HG03103 (cell line): ENCODE measurements around the gene OPA3.

Experiments used
- ATAC-seq: cut with Tn5 transposase; IDR thresholded peaks from one replicate; pipeline ENCODE4 v1.9.1; 2021; ENCODE audit warnings: low read depth; ENCODE audit not compliant: unreplicated experiment

OPA3 gene

DNA sequence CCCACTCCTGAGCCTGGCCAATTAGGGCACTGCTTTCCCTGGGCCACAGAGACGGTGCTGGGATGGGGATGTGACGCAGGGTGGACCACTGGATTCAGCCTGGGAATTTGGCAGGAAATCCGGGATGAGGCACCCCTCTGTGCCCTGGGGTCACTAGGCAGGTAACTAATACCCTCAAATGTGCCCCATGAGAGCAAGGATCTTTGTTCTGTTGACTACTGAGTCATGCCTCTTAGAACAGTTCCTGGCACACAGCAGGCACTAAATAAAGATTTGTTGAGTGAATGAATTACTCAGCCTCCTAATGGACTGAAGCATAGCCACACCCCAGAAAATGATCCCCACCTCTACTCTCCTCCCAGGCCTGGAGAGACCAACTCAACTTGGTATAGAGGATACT lies 15.9 kb downstream of the OPA3 start:
- ATAC-seq, result no peak

DNA sequence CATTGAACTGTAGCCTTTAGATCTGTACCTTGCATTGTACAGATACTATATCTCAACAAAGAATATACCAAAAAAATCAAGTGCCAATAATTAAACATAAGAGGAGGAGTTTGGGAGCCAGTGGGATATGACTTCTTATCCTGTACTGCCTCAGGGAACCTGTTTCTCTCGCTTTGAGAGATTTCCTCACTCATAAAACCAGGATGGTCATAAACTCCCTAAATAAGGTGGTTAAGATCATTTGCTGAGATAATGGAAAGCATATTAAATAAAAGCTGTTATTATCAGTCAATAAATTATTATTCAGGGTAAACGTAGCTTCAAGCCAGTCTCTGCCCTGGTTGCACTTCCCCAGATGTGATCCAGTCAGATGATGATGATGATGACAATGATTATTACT lies 17.0 kb downstream of the OPA3 start:
- ATAC-seq, result no peak

DNA sequence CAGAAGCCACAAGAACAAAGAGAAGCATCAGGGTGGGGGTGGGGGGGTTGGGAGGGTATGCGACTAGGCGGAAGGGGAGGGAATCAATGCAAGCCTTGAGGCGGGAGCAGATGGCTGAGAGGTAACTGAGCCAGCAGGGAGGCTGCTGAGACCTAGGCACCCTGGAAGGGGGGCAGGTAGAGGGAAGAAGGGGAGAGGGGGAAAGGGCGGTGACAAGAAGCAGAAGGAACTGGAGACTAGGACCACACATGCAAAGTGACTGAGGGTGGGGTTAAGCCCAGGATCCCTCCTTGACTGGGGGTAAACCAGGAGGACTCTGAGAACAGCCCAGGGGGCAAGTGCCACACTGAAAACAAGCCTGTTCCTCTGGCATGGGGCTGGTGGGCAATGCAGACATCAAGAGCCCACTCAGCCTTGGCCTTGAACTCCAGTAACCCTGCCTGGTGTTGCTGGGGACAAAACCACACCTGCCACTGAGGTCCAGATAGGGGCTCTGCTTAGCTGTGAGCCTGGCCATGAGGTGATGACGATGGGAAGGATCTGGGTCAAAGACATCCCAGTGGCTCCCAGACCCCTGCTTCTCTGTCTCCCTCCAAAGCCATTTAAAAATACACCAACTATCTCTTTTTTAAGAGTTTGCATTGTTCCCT lies 20.3 kb downstream of the OPA3 start:
- no peak for ATAC-seq

DNA sequence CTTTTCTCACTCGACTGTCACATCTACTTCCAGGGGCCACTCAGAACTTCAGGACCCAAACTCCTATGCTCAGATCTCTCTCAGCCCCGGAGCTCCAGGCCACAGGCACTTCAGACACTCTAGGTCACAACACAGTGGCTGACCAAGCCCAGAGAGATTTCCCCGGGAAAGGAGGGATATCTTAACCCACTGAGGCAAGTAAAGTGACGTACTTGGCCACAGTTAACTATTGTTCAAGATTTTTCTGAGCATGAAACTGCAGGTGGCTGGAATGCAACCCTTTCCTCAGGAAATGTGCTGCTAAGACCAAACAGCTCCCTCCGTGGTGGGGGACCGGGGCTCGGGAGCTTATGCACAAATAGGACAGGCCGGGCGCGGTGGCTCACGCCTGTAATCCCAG lies 23.9 kb downstream of the OPA3 start:
- ATAC-seq, result no peak

DNA sequence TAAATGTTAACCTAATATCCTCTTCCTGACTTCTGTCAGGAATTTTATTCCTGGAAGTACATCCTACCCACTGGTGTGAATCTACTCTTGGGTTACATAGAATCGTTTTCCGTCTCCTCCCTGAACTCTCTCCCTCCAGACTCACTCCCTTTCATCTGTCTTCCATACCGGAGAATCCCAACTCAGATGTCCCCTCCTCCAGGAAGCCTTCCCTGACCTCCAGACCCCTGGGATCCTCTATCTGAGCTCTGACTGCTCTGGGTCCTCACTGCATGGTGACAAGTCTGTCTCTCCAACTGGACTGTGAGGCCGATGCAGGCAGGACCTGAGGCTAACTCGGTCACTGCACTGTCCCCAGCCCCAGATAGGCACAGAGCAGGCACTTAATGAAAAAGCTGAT lies 24.6 kb downstream of the OPA3 start:
- no peak for ATAC-seq

DNA sequence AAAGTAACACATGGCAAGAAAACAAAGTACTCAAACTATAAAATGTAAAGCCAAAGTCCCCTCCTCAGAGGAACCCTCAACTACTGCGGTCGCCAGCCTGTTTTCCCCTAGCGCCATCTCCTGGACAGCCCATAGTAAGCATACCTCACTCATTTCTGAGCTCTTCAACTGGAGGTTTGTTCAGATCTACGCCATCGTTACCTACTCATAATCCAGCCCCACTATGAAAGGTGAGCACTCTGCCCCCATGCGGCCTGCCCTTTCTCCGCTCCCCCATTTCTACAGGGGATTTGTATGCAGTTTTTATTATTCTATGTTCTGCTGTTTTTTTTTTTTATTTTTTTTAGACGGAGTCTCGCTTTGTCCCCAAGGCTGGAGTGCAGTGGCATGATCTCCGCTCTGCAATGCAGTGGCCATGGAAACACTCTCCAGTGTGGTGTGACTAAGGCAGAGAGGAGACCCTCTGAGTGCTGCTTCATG lies 26.2 kb downstream of the OPA3 start:
- no peak for ATAC-seq

DNA sequence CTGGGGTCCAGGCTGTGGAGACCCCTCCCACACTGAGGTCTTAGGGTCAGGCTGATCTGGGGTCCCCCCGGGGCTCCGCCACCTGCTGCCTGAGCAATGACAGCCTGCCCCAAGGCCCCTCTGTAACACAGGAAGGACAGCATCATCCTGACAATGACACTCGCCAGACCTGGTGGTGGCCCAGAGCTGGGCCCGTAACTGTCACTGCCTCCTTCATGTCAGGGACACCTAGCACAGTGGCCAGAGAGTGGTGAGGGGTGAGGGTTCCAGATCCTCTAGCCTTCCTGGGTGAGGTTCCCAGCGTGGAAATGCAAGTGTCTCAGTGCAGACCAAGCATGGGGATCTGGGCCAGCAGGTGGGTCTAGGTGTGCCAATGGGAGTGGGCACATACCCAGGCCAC lies 27.8 kb downstream of the OPA3 start:
- no peak for ATAC-seq

DNA sequence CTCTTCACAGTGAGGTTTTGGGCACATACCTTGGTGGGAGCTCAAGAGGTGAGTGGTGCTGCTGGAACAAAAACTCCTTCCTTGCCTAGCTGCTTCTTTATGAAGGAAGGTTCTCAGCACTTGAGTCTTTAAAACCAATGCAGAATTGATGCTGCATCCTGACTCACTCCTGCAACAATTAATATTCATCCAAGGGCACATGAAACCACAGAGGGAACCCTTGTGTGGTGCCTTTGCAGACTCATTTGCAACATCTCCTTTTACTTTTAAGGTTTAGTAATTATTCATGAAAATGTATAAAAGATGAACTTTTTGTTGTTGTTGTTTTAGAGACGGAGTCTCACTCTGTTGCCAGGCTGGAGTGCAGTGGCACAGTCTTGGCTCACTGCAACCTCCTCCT lies 30.1 kb downstream of the OPA3 start:
- ATAC-seq, result no peak

DNA sequence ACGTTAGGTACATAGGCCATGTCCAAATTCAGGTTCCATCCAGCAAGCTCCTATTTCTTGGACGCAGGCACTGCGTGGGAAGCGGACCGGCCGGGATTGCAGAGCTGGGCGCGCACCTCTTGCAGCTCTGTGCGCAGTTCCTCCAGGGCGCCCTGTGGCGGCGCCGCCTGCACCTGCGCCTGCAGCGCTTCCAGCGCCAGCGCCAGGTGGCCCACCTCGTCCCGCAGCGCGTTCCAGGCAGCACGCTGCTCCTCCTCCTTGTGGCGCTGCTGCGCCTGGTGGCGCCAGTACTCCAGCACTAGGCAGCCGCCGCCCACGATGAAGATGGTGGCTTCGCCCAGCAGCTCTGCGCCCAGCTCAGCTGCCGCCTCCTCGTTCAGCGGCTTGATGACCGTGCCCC lies 31.1 kb downstream of the OPA3 start:
- ATAC-seq, result no peak

DNA sequence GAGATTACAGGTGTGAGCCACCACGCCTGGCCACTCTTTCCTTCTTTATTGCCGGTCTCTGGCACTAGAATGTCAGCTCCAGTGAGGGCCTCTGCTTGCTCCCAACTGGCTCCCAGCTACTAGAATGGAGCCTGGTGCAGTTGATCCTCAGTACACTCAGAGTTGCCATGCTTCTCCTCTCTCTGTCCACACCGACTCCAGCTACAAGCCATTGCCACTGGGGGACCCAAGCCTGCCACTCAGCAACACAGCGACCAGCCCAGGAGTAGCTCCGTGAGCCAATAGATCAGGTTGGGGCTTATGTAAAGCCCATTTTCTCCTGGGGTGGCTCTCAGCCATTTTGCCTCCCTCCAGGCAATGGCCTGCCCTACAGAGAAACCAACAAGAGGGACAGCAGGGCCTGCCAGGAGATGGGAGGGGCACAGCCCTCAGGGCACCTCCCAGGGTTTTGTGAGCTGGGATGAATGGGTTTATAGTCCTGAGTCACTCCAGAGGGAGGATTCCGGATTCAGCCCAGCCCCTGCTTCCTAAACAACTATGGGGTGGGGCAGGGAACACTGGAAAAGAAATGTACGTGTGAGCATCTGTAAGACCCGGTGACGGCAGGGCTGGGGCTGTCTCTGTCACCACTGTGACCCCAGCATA lies 36.5 kb downstream of the OPA3 start:
- ATAC-seq, result no peak

DNA sequence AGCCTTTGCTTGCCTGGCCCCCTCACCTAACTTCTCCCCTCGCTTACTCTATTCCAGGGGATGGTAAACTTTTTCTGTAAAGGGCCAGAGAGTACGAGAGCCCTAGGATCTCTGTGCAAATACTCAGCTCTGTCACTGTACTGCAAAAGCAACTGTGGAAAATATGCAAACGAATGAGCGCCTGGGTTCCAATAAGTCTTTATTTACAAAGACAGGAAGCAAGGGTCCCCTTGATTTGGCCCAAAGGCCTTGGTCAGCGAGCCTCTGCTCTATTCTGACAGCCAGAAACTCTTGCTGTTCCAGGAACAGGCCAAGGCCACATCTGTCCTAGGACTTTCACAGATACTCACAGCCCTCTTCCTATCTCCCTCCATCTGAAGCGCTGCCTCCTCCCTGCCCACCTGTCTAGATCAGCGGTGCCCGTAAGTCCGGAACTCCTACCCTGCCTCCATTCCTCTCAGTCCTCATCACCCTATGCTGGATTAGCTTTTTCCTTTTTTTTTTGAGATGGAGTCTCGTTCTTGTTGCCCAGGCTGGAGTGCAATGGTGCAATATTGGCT lies 37.3 kb downstream of the OPA3 start:
- no peak for ATAC-seq

DNA sequence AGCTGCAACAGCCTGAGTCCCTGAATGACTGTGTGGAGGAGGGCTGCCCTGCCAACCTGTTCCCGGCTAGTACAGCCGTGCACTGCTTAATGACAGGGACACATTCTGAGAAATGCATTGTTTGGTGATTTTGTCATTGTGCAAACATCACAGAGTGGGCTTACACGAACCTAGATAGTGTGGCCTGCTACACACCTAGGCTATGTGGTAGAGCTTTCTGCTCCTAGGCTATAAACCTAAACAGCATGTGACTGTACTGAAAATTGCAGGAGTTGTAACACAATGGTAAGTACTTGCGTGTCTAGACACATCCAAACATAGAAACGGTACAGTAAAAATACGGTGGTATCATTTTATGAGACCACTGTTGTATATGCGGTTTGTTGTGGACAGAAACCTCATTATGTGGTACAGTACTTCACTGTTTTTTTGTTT lies 42.4 kb downstream of the OPA3 start:
- no peak for ATAC-seq

DNA sequence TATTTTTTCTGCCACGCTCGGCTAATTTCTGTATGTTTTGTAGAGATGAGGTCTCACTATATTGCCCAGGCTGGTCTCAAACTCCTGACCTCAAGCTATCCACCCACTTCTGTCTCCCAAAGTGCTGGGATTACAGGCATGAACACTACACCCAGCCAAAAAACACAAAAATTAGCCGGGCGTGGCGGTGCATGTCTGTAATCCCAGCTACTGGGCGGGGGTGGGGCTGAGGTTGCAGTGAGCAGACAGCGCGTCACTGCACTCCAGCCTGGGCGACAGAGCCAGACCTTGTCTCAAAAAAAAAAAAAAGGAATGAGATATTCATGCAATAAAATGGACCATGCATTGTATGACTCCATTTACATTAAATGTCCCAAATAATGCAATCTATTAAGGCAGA lies 45.1 kb downstream of the OPA3 start:
- no peak for ATAC-seq

DNA sequence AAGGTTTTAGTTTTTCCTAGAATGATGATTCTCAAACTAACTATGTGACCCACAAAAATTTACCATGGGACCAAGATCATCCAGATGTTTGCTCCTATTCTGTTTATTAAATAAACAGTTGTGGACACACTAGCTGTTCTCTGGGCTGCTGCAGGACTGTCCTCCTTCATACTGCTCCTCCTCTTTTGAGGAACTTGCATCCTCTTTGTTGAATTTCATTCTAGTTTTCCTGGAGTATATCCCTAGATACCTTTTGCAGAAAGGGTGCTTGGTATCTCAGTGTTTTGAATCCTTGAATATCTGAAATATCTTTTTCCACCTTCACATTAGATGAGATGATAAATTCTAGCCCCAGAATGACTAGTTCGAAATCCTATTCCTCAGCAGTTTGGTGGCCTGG lies 53.3 kb downstream of the OPA3 start:
- no peak for ATAC-seq

DNA sequence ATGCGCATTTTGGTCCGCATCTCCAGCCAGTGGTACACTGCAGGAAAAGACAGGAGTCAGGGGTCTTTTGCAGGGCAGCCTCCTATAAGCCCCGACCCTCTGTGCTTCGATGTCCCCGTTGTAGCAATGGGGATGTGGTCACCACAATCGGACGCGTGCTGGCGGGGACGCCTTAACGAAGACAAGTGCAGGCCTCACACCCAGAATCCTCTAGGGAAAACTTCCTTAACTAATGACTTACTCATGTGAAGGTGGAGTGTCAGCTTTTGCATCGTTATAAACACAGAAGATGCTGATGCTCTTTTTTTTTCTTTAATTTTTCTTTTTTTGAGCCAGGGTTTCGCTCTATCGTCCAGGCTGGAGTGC lies 55.2 kb downstream of the OPA3 start:
- ATAC-seq, result no peak

DNA sequence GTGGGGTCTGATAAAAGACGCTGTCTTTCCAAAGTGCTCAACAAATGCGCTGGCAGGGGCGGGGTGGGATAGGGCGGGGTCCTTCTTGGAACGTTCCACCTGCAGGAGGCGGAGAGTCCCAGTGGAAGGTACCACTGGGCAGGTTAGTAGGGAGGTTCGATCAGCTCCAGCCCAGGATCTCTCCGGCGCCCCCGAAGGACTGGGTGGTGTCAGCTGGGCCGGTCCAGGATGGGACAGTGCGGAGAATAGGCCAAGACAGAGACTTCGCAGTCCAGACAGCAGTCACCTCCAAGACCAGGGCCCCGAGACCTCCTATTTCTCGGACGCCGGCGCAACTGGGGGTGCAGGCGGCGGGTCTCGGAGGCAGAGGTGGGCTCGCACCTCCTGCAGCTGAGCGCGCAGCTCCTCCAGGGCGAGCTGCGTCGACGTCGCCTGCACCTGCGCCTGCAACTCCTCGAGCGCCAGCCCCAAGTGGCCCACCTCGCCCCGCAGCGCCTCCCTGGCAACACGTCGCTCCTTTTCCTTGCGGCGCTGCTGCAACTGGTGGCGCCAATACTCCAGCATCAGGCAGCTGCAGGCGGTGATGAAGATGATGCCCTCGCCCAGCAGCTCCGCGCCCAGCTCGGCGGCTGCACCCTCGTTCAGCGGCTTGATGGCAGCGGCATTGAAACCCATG lies 55.7 kb downstream of the OPA3 start:
- ATAC-seq, result no peak

DNA sequence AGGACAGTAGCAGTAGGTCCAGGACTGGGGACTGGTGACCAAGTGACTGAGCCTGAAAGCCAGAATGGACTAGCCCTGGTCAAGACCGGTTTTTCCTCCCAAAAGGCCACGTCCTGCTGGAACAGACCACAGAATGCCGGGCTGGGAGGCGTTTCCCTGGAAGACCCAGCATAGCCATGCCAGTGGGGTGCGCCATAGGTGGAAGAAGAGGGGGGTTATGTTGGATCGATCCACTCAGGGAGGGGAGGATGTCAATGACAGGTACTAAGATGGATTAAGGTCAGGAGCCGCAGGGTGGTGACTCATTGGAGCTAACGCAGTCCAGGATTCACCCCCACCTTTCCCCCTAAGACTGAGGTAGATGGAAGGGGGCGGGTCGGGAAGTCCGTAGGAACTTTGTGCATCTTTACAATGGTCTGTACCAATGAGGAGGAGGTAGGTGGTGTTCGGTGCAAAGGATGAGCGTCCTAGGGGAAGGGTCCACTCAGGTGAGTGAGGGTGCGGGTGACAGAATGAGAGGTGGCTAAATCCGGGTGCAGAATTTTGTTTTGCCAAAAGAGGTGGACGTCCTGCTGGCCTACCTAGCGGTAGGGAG lies 56.4 kb downstream of the OPA3 start:
- no peak for ATAC-seq

DNA sequence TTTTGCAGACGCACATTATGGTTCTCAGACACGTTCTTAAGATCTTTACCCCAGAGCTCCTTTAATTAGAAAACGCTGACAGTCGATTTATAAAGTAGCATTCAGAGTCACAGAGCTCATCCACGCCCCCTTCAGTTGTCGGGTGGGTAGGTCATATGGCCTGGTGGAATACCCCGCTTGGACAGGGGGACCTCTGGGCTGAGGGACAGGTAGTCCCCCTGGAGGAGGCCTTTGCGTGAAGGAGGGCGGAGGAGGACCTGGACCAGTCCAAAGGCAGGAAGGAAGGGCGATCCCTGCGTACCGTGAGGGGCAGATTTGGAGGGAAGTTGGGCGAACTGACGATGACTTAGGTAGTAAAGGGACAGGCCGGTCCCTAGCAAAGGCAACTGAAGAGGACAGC lies 56.9 kb downstream of the OPA3 start:
- no peak for ATAC-seq

DNA sequence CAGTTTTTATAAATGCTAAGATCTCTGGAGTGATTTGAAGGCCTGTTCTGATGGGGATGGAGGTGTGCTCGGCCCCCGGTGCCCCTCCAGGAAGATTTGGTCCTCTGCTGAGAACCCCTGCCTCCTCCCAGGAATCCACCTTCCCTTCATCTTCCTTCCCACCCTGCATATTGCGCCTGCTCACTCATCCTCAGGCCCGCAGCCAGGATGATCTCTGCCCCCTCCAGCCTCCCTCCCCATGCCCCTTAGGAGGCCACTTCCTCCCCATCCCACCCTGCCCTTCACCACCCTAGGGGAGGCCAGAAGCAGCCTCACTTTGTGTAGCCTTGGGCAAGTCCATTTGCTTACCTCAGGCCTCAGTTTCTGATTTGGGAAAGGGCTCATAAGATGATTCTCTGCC lies 57.6 kb downstream of the OPA3 start:
- ATAC-seq, result no peak

DNA sequence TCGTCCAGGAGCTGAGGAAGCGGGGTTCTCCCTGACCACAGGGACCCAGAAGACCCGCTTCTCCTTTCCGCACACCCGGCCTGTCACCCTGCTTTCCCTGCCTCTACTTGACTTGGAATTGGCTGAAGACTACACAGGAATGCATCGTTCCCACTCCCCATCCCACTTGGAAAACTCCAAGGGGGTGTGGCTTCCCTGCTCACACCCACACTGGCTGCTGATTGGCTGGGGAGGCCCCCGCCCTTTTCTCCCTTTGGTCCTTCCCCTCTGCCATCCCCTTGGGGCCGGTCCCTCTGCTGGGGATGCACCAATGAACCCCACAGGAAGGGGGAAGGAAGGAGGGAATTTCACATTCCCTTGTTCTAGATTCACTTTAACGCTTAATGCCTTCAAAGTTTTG lies 58.5 kb downstream of the OPA3 start:
- ATAC-seq, result no peak

DNA sequence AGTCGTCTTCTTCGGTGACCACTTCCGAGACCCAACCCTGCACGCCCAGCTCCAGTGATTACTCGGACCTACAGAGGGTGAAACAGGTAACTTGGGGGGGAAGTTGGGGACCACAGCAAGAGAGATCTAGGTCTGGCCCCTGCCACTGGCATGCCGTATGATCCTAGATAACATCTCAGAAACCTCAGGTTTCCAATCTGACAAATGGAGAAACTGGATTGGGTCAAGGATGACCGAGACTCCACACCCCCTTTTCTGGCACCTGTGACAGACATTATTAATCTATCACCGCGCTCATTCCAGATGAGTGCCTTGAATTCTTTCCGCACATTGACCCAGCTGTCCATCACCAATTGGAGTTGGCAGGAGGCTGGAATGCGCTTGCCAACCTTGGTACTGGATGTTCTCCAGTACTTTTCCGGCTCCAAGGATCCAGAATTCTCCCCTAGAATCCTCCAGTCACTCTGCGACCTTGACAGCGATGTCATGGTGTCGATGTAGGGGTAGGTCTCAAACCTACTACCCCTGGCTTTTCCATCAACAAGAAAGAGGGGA lies 60.0 kb downstream of the OPA3 start:
- ATAC-seq, result no peak
